NCI-H2107 treated with DMSO at 0.1 percent for 48 hours (cell line): ENCODE results near the gene ZSCAN10.

Source experiments
- DNase-seq: peaks from one replicate; lab custom pipeline; 2025; ENCODE audit not compliant: unreplicated experiment; lab: John Stamatoyannopoulos, UW

ZSCAN10 gene

GRCh38 chr16:3134338-3135125, 35.4 kb upstream of the ZSCAN10 start, which contains the start of gene ZNF213:
Gene ZNF213 (plus strand): TSS chr16:3135029. CDS start chr16:3137281, 2,252 bp downstream.
- DNase-seq: peak; percentile 98

- DNase-seq: no peak
Observed at GRCh38 chr16:3133844-3134243, 34.8 kb upstream of the ZSCAN10 start.

- DNase-seq: no peak
Observed at GRCh38 chr16:3131755-3132377, 32.8 kb upstream of the ZSCAN10 start.

- peak; percentile 77 for DNase-seq
Observed at GRCh38 chr16:3129137-3130131, 30.3 kb upstream of the ZSCAN10 start.

- no peak for DNase-seq
Observed at GRCh38 chr16:3127745-3128144, 28.7 kb upstream of the ZSCAN10 start.

GRCh38 chr16:3123986-3124886, 25.1 kb upstream of the ZSCAN10 start:
- peak; percentile 91 for DNase-seq

- no peak for DNase-seq
Observed at GRCh38 chr16:3122926-3123570, 24.0 kb upstream of the ZSCAN10 start.

GRCh38 chr16:3121851-3122467, 22.9 kb upstream of the ZSCAN10 start:
- DNase-seq: no peak

- no peak for DNase-seq
Observed at GRCh38 chr16:3120435-3120834, 21.3 kb upstream of the ZSCAN10 start.

- no peak for DNase-seq
Observed at GRCh38 chr16:3119701-3120408, 20.8 kb upstream of the ZSCAN10 start.

- no peak for DNase-seq
Observed at GRCh38 chr16:3119286-3119685, 20.2 kb upstream of the ZSCAN10 start.

- no peak for DNase-seq
Observed at GRCh38 chr16:3118846-3119245, 19.8 kb upstream of the ZSCAN10 start.

- DNase-seq: no peak
Observed at GRCh38 chr16:3118204-3118790, 19.2 kb upstream of the ZSCAN10 start.

GRCh38 chr16:3115561-3115960, 16.5 kb upstream of the ZSCAN10 start:
- no peak for DNase-seq

GRCh38 chr16:3115003-3115402, 15.9 kb upstream of the ZSCAN10 start:
- DNase-seq: no peak

- no peak for DNase-seq
Observed at GRCh38 chr16:3113765-3114479, 14.8 kb upstream of the ZSCAN10 start.

GRCh38 chr16:3112881-3113574, 13.9 kb upstream of the ZSCAN10 start:
- DNase-seq: no peak
